Thyroid gland (tissue), 4 donors: ENCODE data around the gene PPP4R1.

Experiments used
- CTCF ChIP-seq, 6 experiments: fragments of 200-600 bp in 3 of 6; fragments of 450-650 bp in 3 of 6; sonication (generic) in 3 of 6; IDR thresholded peaks; one replicate each; pipeline ENCODE4 v1.5.1; 2016 to 2019; ENCODE audit warnings: antibody characterized with exemption in 6 of 6, mild to moderate bottlenecking in 2 of 6, inconsistent platforms in 1 of 6, moderate library complexity in 1 of 6
- POLR2A ChIP-seq, 2 donors: fragments of 450-650 bp; IDR thresholded peaks; one replicate each; pipeline ENCODE4 v1.6.1; 2017; ENCODE audit warnings: antibody characterized with exemption in 2 of 2, mild to moderate bottlenecking in 2 of 2, moderate library complexity in 1 of 2

GRCh38 chr18:9608728-9609127, 5.6 kb downstream of the PPP4R1 start:
- TF ChIP-seq CTCF (IDR thresholded peaks at IDR 0.05) (no peak), POLR2A (IDR thresholded peaks at IDR 0.05) (no peak)
